NCI-H128 (cell line): Measurements from ENCODE around the gene ZBTB25.

Experiments
- DNase-seq: peaks from one replicate; lab custom pipeline; 2025; ENCODE audit not compliant: unreplicated experiment; lab: John Stamatoyannopoulos, UW

ZBTB25 gene, protein sequence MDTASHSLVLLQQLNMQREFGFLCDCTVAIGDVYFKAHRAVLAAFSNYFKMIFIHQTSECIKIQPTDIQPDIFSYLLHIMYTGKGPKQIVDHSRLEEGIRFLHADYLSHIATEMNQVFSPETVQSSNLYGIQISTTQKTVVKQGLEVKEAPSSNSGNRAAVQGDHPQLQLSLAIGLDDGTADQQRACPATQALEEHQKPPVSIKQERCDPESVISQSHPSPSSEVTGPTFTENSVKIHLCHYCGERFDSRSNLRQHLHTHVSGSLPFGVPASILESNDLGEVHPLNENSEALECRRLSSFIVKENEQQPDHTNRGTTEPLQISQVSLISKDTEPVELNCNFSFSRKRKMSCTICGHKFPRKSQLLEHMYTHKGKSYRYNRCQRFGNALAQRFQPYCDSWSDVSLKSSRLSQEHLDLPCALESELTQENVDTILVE

DNA sequence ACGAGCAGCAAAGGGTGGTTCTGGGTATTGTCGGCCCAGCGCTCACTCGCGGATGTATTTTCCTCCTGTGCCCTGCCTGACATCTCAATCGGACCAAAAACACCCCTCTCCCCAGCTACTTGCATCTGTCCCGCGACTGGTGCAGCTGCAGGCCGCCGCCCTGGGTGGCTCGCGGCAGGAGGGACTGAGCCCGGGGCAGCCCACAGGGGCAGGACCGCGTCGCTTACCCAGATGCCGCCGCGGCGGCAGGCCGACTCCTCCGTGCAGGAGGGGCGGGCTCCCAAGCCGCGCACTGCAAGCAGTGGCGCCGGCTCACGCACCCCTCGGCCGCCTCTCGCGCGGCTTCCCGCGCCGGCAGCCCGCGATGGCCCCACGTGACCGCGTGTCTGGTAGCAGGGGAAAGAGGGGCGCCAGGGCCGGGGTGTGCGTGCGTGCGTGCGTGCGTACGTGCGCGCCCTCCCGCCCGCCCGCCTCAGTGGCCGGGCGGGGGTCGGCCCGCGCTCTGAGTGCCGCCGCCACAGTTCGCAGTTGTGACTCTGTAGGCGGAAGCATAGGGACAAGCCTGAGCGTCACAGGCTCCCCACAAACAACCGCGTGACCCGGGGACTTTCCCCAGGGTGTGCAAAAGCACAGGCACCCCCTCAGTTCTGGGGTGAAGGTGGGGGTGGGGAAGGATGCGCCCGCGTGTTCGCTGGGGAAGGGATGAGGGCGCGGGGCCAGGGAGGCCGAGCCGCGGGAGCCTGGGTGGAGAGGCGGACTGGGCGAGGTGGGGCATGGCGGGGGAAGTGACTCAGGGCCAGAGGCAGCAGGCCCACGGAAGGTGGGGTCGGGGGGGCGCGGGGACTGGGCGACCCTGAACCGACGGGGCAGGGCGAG lies at the start of gene ZBTB25:
ZBTB25 (minus strand) TSS at position 405 of the 876 bp plus-strand sequence. CDS start 13,305 bp downstream, outside the sequence.
- DNase-seq = peak; percentile 80

DNA sequence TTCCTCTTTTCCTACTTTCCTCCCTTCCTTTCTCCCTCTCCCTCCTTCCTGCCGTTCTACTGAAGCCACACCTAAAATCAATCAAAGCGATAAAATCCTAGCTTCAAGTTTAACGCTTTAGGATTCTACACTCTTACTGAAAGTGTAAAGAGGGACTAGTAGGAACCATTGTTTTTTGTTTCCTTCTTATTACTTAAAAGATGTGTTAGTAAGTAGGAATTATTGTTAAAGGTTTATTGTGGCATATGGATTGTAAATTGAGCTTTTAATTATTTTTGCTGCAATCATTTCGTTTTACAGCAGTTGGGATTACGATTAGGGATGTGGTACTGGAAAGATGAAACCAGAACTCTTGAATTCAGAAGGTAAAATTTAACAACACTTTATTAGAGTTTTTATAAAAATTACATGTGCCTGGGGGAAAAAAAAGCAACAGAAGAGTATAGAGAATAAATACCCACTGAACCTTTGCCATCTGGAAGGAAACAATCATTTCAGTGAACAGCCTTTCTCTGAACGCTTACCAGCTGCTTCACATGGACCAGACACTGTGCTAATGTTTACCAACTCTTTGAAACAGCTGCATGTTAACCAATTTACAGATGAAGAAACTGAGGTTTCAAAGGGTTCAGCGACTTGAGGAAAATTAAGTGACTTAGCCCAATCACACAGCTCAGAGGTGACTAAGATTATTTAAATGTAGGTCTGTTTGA lies 47.1 kb upstream of the ZBTB25 start:
- no peak for DNase-seq

DNA sequence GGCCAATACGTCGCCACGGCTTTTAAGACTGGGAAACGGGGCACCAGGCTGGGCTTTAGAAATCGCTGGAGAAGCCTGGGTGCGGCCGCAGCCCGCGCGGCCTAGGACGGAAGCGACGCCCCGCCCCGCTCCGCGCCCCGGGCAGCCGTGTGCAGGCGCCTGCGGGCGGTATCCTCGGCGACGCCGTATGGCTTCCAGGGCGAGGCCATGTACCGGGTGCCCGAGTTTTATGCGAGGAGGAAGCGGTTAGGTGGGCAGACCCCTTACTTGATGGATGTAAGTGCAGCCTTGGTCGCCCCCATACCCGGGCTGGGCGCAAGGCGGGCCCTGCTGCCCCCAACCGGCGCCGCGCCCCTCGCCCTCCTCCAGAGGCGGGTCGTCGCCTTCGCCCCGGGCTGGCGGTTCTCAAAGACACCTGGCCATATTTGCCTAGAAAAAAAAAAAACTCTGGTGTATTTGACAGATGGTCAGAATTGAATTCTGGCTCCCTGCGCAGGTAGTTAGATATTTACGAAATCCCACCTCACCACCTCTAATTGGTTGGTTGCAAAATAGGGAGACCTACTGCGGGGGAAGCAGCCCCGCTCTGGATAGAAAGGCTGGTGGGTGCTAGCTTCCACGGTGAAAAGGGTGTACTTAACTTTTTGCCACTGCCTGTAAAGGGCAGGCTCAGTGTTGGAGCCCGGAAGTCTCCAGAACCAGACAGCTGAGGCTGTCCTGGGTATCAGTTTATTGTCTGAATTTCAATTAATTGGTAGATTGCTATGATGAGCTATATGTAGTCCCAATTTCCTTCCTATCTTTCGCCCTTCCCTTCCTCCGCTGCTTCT lies 46.4 kb upstream of the ZBTB25 start, which contains the start of gene PPP1R36:
PPP1R36 (plus strand) TSS at position 171 of the 830 bp plus-strand sequence; CDS start at position 208, 37 bp downstream.
- no peak for DNase-seq

DNA sequence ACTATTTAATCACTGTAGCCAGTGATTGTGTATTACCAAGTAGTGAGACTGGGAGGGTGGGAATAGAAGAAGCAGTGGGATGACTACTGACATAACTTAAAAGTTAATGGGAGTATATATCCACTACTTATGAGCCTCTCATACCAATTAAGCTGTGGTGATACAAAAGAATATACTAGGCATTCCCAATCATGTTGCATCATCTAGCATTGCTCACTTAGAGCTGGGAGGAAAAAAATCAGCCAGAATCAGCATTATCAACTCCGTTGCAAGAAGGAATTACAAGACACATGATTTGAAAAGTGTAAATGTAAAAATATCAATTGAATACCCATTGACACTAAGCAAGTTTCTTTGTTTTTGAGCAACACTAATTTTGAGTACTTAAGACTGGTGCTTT lies 45.4 kb upstream of the ZBTB25 start:
- DNase-seq = no peak

DNA sequence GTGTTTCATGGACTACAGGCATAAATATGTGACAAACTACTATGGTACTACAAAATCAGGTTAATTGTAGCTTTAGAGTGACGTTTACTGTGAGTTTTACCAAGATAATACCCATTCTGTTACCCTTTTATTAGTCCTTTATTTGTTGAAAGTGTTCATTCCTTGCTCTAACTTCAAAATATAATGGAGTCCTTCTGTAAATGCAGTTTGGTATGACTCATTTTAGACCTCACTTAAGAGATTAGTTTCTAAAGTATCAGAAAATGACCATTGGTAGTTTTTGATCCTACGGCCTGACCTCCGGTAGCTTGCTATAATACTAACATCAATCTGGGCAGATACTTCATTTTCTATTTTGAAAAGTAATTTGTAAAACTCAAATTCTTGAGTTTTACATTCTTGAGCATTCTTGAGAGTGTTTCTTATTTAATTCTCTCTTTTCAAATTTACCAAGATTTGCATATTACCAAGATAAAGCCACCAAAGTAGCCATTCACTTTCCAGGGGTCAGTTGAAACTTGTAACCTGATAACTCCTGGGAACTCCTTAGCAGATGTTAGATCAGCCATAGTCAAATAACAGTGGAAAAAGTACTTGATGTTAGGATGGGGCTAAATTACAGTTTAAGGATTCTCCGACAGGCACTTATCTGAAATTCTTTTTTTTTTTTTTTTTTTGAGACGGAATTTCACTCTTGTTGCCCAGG lies 41.1 kb upstream of the ZBTB25 start:
- no peak for DNase-seq

DNA sequence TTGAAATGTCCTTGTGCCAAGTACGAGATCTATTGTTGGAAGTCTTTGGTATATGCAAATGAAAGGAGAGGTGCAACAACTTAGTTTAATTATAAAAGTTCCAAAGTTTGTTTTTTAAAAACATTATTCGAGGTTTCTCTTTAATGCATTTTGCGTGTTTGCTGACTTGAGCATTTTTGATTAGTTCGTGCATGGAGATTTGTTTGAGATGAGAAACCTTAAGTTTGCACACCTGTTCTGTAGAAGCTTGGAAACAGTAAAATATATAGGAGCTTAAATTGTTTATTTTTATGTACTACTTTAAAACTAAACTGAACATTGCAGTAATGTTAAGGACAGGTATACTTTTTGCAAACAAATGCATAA lies 39.2 kb upstream of the ZBTB25 start:
- DNase-seq = no peak

DNA sequence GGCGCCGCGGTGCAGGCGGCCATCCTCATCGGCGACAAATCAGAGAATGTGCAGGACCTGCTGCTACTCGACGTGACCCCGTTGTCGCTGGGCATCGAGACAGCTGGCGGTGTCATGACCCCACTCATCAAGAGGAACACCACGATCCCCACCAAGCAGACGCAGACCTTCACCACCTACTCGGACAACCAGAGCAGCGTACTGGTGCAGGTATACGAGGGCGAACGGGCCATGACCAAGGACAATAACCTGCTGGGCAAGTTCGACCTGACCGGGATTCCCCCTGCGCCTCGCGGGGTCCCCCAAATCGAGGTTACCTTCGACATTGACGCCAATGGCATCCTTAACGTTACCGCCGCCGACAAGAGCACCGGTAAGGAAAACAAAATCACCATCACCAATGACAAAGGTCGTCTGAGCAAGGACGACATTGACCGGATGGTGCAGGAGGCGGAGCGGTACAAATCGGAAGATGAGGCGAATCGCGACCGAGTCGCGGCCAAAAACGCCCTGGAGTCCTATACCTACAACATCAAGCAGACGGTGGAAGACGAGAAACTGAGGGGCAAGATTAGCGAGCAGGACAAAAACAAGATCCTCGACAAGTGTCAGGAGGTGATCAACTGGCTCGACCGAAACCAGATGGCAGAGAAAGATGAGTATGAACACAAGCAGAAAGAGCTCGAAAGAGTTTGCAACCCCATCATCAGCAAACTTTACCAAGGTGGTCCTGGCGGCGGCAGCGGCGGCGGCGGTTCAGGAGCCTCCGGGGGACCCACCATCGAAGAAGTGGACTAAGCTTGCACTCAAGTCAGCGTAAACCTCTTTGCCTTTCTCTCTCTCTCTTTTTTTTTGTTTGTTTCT lies 38.6 kb upstream of the ZBTB25 start:
- no peak for DNase-seq

DNA sequence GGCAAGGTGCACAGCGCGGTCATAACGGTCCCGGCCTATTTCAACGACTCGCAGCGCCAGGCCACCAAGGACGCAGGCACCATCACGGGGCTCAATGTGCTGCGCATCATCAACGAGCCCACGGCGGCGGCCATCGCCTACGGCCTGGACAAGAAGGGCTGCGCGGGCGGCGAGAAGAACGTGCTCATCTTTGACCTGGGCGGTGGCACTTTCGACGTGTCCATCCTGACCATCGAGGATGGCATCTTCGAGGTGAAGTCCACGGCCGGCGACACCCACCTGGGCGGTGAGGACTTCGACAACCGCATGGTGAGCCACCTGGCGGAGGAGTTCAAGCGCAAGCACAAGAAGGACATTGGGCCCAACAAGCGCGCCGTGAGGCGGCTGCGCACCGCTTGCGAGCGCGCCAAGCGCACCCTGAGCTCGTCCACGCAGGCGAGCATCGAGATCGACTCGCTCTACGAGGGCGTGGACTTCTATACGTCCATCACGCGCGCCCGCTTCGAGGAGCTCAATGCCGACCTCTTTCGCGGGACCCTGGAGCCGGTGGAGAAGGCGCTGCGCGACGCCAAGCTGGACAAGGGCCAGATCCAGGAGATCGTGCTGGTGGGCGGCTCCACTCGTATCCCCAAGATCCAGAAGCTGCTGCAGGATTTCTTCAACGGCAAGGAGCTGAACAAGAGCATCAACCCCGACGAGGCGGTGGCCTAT lies 37.8 kb upstream of the ZBTB25 start:
- no peak for DNase-seq

DNA sequence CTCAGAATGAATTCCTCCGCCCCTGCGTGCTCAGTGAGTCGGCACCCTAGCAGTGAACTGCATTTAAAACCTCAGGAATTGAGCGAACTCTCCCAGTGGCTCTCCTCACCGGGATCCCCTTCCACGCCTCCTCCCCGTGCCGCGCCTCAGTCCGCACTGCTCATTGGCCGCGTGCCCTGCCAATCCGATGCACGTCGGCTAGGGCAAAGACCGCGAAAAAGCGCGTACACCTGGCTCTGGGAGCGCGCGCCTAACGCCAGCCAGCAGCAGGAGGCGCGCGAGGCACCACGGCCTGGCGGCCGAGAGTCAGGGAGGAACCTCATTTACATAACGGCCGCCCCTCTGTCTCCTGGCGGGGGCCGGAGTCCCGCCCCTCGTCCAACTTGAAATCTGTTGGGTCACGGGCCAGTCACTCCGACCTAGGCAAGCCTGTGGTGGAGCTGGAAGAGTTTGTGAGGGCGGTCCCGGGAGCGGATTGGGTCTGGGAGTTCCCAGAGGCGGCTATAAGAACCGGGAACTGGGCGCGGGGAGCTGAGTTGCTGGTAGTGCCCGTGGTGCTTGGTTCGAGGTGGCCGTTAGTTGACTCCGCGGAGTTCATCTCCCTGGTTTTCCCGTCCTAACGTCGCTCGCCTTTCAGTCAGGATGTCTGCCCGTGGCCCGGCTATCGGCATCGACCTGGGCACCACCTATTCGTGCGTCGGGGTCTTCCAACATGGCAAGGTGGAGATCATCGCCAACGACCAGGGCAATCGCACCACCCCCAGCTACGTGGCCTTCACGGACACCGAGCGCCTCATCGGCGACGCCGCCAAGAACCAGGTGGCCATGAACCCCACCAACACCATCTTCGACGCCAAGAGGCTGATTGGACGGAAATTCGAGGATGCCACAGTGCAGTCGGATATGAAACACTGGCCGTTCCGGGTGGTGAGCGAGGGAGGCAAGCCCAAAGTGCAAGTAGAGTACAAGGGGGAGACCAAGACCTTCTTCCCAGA lies 36.9 kb upstream of the ZBTB25 start, which contains the start of gene HSPA2:
HSPA2 (plus strand) TSS at position 534 of the 995 bp plus-strand sequence; CDS start at position 643, 109 bp downstream.
- DNase-seq = peak; percentile 15

DNA sequence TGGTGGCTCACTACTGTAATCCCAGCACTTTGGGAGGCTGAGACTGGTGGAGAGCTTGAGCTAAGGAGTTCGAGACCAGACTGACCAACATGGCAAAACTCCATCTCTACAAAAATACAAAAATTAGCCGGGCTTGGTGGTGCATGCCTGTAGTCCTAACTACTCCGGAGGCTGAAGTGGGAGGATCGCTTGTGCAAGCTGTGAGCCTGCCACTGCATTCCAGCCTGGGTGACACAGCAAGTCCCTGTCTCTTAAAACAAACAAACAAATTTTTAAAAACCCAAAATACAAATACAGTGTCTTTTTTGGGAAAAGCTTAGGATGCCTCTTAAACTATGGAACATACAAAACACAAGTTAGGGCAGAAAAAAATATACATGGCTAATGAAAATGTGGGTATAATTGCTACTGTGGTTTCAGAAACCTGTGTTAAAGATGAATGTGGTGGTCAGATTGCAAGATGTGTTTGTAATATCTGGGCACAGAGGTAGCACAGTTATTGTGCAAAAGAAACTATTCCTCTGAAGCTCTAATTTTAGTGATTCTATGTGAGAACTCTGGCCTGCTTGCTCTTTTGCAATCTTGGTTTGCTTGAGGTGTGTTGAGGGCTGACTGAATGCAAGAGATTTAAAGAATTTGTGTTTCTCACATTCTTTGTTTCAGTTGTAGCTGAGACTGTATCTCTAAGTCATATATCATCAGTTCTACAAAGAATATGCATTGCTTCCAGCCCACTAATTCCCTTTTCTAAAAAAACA lies 33.0 kb upstream of the ZBTB25 start:
- no peak for DNase-seq

DNA sequence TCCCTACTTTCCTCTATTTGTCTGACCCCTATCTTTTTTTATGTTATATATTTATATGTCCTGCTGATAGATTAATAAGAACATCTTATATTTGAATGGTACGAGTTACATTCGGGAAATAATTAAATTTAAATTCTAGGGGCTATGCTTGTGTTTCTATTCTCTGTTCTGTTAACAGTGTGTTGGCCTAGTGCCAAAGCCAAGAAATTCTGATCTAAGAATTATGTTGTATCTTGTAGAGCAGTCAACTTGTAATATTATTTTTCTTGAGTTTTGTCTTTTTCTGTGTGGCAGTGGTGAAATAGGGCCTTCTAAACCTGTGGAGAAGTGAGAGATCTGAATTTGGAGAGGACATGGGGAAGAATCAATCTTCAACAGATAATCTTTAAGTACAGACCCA lies 27.9 kb upstream of the ZBTB25 start:
- no peak for DNase-seq

DNA sequence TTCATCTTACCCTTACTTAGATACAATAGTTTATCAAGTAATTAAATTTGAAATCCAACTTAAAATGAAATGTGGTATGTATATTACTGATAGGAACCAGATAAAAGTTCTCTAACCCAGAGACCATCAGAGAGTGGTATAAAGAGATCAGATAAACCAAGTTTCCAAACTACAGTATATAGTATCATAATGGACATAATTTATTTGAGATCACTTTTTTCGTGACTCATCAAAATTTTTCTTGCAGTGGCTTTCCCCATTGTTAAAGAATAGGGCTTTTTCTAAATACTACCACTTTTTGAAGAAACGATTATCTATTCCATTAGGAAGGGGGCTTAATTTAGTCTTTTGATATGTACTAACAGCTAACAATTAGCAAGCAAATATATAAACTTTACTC lies 21.7 kb upstream of the ZBTB25 start:
- DNase-seq = no peak

DNA sequence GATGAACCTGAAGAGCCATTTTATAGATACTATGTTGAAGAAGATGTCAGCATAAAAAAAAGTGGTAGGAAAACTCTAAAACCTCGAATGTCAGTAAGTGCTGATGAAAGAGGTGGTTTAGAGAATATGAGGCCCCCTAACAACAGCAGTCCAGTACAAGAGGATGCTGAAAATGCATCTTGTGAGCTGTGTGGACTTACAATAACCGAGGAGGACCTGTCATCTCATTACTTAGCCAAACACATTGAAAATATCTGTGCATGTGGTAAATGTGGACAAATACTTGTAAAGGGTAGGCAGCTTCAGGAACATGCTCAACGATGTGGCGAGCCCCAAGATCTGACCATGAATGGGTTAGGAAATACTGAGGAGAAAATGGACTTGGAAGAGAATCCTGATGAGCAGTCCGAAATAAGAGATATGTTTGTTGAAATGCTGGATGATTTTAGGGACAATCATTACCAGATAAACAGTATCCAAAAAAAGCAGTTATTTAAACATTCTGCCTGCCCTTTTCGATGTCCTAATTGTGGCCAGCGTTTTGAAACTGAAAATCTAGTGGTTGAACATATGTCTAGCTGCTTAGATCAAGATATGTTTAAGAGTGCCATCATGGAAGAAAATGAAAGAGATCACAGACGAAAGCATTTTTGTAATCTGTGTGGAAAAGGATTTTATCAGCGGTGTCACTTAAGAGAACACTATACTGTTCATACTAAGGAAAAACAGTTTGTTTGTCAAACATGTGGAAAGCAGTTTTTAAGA lies 19.1 kb upstream of the ZBTB25 start:
- DNase-seq = no peak

DNA sequence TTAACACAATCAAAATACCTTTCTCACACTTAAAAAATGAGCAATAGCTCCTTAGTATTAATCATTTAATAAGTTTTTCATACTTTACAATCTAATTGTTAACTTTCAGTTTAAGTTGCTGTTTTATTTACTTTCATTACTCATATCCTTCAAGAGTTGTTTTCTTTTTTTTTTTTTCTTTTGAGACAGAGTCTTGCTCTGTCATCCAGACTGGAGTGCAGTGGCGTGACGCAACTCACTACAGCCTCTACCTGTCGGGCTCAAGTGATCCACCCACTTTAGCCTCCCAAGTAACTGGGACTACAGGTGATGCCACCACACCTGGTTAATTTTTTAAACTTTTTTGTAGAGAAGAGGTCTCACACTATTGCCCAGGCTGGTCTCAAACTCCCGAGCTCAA lies 17.1 kb upstream of the ZBTB25 start:
- DNase-seq = no peak

DNA sequence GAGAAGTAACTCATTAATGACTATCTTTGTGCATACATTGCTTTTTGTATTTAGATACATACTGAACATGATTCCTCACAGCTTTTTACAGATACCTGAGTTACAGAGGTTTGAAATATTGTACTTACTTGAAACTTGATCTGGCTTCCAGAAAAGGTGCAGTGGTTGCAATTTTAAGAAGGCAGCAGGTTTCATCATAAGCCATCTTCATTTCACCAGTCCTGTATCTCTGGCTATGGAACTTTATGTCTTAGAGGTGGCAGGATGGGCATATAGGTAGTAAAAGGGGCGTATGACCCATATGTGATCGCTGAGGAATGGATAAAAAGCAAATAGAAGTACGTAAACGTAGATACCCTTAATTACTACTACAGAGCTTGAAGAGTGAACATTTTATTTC lies 14.6 kb upstream of the ZBTB25 start:
- no peak for DNase-seq
